Heart left ventricle (tissue), 13 donors: ENCODE measurements around the gene C17orf67.

Experiments
- CTCF ChIP-seq, 12 donors: fragments of 200-600 bp; sonication (generic) in 4 of 12; IDR thresholded peaks; one replicate each; pipeline versions ENCODE4 v1.5.0 to v1.8.0; 2018 to 2022; ENCODE audit warnings: antibody characterized with exemption in 12 of 12, mild to moderate bottlenecking in 5 of 12
- POLR2A ChIP-seq, 2 donors: fragments of 450-650 bp; IDR thresholded peaks; one replicate each; pipeline ENCODE4 v1.6.1; 2017; ENCODE audit warnings: antibody characterized with exemption in 2 of 2, mild to moderate bottlenecking in 2 of 2, moderate library complexity in 2 of 2
- donor health status: ischemic (EF 13 %, LVEDD 7.1; RV severe dilation, severe dysfunction).
- donor health status: DM: no; HTN: yes; CAD: no.
- donor health status: DM: no; HTN: no; CAD: no.
- donor health status: ischemic (EF 25% LVEDD 6.9; RV normal size, moderate dysfunction).
- donor health status: ischemic (EF 25% LVEDD 5.7; RV mildly dilated, moderate dysfunction).
- donor health status: ischemic (EF 35%, LVEDD 5.7; RV mildly dilated, moderate dysfunction).
- donor health status: nonischemic (EF 11% LVEDD 7.7; RV severe dilation, severe dysfunction).
- donor health status: DM: yes; HTN: yes; CAD: no.
- donor health status: PGD.
- donor health status: ischemic (EF 29% LVEDD 5.4; RV normal size, mild dysfunction).
- donor health status: nonischemic (EF 23%, LVEDD 6.1; RV moderate dilation, normal function).

DNA sequence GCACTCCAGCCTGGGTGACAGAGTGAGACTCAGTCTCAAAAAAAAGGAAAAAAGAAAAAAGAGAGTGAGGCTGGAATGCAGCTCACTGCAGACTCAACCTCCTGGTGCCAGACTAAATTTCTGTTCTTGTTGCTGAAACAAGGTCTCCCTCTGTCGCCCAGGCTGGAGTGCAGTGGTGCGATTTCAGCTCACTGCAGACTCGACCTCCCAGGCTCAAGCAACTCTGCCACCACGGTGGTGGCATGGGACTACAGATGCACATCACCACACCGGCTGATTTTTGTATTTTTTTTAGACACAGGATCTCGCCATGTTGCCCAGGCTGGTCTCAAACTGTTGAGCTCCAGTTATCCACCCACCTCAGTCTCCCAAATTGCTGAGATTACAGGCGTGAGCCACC, 45.6 kb upstream of the C17orf67 start:
- TF ChIP-seq CTCF (IDR thresholded peaks at IDR 0.05) (no peak), POLR2A (IDR thresholded peaks at IDR 0.05) (no peak)
